GM15510 (cell line): Measurements from ENCODE around the gene GIPC1.

Experiments
- POLR2A ChIP-seq: IDR thresholded peaks from 3 replicates; pipeline ENCODE4 v1.6.1; 2011; ENCODE audit warnings: borderline replicate concordance; ENCODE audit not compliant: insufficient read length; ENCODE audit errors: extremely low read depth

Gene GIPC1

DNA sequence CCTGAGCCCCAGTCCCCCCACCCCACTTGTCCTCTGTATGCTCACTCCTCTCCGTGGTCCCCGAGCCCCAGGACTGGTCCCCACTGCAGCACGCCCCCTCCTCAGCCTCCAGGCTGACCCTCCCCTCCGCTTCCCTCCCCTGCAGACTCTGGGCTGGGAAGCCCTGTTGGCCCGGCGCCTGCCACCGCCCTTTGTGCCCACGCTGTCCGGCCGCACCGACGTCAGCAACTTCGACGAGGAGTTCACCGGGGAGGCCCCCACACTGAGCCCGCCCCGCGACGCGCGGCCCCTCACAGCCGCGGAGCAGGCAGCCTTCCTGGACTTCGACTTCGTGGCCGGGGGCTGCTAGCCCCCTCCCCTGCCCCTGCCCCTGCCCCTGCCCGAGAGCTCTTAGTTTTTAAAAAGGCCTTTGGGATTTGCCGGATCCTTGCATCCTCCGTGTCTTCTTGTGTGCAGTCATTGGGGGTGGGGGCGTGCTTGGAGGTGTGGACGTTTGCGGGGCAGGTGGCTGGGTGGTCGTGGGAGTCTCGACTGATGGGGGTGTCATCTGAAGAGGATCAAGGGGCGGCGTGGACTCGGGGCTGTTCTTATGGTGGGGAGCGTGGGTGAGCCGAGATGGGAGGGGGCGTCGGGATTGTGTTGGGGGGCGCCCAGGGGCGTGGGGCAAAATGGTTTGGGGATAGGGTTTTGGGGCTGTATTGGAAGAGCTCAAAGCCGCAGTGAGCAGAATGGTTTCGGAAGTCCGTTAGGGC is 24.3 kb downstream of the GIPC1 start:
- no peak for TF ChIP-seq POLR2A

DNA sequence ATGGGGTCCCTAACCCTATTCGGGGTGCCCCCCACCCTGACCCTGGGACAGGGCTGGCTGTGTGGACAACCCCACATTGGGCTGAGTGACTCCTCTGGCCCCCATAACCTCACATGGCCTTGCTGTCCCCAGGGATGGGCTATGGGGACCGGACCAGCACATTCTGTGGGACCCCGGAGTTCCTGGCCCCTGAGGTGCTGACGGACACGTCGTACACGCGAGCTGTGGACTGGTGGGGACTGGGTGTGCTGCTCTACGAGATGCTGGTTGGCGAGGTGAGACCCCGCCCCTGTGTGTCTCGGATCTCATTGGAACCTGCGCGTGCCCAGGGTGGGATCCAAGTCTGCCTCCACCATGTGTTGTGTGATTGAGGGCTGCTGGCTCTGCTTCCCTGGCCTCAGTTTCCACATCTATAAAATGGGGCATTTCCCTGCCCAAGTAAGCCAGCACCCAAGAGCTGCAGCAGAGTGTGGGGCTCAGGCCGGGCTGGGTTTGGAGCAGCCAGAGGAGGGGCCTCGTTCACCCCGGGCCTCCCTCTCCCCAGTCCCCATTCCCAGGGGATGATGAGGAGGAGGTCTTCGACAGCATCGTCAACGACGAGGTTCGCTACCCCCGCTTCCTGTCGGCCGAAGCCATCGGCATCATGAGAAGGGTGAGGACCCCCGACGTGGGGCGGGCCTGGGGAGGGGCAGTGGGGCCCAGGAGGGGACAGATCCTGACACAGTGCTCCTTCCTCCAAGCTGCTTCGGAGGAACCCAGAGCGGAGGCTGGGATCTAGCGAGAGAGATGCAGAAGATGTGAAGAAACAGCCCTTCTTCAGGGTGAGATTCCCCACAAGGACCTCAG is 25.7 kb downstream of the GIPC1 start:
- TF ChIP-seq POLR2A, result no peak

DNA sequence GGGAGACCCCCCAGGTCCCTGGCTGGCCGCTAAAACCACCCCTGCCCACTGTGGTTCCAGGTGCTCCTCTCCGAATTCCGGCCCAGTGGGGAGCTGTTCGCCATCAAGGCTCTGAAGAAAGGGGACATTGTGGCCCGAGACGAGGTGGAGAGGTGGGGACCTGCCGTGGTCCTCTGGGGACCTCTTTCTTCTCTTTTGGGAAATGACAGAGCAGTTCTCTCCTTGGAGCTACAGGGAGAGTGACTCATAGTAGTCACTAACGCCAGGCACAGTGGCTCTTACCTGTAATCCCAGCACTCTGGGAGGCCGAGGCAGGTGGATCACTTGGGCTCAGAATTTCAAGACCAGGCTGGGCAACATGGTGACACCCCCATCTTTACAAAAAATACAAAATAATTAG is 28.1 kb downstream of the GIPC1 start:
- TF ChIP-seq POLR2A, result no peak

DNA sequence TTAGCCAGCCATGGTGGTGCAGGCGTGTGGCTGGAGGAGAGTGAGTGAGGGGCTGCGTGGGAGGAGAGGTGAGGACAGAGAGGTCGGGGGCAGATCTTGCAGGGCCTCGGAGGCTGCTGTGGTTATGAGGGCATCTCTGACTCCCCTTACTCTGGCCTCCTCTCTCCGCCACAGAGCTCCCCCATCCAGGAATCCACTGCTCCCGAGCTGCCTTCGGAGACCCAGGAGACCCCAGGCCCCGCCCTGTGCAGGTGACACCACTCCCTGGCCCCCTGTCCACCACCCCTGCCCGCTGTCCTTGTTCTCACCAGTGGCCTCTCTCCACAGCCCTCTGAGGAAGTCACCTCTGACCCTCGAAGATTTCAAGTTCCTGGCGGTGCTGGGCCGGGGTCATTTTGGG is 28.5 kb downstream of the GIPC1 start:
- TF ChIP-seq POLR2A, result no peak

DNA sequence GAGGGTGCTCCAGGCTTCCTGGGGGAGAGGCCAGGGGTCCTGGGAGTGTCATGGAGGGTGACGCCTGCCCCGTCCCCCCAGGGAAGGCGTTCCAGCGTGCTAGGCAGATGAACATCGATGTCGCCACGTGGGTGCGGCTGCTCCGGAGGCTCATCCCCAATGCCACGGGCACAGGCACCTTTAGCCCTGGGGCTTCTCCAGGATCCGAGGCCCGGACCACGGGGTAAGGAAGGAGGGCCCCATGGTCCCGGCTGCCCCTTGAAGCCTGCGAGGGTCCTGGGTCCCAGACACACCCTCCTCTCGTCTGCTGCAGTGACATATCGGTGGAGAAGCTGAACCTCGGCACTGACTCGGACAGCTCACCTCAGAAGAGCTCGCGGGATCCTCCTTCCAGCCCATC is 32.2 kb downstream of the GIPC1 start:
- no peak for TF ChIP-seq POLR2A

DNA sequence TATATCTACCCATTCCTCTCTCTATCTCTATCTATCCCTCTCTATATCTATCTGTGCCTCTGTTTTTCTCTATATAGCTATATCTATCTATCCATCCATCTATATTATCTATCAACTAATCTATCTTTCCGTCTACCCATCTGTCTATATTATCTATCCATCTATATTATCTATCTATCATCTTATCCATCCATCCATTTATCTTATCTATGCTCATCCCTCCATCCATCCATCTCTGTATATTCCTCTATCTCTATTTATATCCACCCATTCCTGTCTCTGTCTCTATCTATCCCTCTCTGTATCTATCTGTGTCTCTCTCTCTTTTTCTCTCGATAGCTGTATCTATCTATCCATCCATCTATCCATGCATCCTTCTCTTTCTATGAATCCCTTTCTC is 35.0 kb downstream of the GIPC1 start:
- TF ChIP-seq POLR2A, result no peak

DNA sequence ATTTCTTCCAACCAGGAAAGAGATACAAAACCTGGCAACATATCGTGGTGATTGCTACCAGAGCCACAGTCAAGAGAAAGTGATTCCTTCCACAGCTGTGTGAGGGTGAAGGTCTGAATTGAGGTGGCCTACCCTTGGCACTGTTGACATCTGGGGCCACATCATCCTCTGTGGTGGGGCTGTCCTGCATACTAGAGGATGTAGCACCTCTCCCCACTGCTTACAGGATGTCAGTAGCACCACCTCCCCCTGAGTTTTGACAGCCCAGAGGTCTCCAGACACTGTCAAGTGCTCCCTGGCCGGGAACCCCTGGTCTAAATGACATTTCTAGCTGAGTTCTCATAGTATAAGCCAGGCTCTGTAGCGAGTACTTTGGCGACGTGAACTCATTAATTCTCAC is 36.2 kb downstream of the GIPC1 start:
- TF ChIP-seq POLR2A, result no peak

DNA sequence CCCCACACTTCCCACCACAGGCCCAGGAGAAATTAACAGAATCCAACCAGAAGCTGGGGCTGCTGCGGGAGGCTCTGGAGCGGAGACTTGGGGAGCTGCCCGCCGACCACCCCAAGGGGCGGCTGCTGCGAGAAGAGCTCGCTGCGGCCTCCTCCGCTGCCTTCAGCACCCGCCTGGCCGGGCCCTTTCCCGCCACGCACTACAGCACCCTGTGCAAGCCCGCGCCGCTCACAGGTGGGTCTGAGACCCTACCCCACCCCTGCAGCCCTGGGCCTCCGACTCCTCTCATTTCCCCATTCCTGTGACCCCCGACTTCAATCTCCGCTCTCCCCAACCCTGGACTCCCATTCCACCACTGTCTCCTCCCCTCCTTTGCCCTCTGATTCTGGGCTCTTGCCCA is 45.1 kb downstream of the GIPC1 start:
- TF ChIP-seq POLR2A, result no peak

DNA sequence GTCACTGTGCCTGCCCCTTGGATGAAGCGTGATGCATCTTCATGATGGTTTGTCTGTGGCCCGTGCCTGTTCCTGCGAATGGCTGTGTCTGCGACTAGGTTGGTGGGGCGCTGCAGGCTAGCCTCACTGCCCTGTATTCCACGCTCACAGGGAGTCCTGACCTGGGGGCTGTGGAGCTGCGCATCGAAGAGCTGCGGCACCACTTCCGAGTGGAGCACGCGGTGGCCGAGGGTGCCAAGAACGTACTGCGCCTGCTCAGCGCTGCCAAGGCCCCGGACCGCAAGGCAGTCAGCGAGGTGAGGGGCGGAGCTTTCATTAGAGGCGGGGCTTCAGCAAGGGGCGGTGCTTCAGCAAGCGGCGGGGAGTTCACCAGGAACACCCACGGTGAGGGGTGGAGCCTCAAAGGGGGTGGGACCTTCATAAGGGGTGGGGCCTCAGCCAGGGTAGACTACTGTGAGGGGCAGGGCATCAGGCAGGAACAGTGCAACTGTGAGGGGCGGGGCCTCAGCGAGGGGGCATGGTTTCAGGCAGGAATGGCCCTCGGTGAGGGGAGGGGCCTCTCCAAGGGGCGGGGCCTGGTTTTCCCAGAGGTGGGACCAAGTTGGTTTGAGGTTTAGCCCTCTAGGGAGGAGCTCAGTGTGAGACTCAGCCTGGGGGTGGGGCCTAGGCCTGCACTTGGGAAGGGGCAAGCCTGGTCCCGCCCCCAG is 45.6 kb downstream of the GIPC1 start:
- no peak for TF ChIP-seq POLR2A

DNA sequence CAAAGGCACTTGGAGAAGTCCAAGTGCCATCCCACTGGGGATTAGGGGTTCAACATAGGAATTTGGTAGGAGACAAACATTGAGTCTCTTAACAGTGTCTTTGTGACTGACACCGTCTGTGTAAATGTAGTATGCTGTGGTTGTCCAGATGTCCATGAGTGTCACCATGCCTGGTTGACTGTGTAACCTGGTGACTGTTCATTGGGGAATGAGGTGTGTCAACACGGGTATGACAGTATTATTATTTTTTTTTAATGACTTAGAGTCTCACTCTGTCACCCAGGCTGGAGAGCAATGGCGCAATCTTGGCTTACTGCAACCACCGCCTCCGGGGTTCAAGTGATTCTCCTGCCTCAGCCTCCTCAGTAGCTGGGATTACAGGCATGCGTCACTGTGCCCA is 46.6 kb downstream of the GIPC1 start:
- no peak for TF ChIP-seq POLR2A

DNA sequence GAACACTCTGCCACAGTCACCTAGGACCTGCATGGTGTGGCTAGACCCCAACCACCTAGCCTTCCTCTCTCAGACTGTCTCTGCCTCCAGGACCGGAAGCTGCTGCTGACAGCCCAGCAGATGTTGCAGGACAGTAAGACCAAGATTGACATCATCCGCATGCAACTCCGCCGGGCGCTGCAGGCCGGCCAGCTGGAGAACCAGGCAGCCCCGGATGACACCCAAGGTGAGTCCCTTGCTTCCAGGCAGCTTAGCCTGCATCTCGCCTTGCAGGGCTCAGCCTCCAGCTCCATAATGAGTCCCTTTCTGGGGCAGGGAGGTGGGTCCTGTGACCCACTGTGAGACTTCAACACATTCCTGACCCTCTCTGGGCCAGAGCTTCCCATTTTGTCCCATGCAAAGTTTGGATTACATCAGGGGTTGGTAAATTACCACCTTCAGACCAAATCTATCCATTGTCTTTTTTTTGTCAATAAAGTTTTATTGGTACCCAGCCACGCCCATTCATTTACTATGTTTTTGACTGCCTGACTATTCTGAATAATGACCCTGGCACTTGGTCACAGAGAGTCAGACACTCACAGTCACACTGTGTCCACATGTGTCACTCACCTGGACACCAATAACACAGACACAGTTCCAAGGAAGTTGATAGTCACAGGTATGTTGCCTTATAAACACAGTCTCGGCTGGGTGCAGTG is 49.4 kb downstream of the GIPC1 start:
- no peak for TF ChIP-seq POLR2A

DNA sequence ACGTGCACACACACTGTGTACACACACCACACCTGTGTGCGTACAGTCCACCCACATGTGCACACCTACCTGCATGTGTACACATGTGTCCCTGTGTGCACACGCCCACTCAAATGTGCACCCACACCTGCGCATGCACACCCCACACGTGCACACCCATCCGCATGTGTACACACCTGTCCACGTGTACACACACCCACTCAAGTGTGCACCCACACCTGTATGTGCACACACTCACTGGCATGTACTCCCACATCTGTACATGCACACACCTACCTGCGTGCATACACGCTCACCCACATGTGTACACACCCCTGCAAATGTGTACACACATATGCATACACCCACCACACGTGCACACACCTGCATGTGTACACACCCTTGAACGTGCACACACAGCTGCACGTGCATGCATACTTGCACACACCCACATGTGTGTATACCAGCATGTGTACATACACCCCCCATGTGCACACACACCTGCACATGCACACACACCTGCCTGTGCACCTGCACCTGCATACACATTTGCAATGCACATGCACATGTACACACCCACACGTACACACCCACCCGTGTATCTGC is 52.2 kb downstream of the GIPC1 start:
- TF ChIP-seq POLR2A, result no peak

DNA sequence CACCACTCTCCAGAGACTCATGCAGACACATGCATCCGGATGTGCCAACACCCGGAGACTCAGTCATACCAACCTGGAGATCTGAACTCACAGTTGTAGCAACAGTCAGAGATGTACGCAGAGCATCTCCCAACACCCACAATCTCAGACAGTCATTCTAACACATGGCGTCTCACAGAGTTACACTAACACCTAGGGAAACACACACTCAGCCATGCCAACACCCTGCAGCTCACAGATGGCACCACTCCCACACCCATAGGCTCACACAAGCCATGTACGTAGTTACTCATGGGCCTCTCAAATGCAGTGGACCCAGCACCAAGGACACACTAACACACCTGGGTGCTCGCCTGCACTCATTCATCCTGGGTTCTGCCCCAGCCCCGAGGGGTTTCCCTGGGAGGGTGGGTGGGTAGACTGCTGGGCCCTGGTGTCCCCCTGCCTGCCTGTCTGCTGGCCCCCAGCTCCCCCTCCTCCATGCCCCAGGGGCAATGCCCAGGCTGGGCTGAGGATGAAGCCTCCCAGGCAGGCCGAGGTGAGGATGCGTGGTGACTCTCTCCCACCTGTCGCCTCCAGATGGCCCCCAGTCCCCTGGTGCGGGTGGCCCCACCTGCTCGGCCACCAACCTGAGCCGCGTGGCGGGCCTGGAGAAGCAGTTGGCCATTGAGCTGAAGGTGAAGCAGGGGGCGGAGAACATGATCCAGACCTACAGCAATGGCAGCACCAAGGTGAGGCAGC is 52.9 kb downstream of the GIPC1 start:
- TF ChIP-seq POLR2A, result no peak
